SU-DHL-6 (cell line): ENCODE measurements around the gene CPZ.

Source experiments
- H2AFZ ChIP-seq: fragments of 200-600 bp; sonication (generic); 2 replicates; pipeline ENCODE4 v1.6.1; 2014; ENCODE audit warnings: low read depth, mild to moderate bottlenecking, moderate library complexity, mixed read lengths, antibody characterized with exemption, low read length; ENCODE audit not compliant: severe bottlenecking
- H3F3A ChIP-seq: fragments of 200-600 bp; shearing (Covaris generic); 2 replicates; pipeline ENCODE4 v1.6.0; 2016; ENCODE audit warnings: antibody characterized with exemption, mild to moderate bottlenecking; ENCODE audit not compliant: insufficient read depth
- H3K27ac ChIP-seq: fragments of 200-600 bp; sonication (generic); 2 replicates; pipeline ENCODE4 v1.5.1; 2016; ENCODE audit warnings: low read depth, mild to moderate bottlenecking, low read length, moderate library complexity, mixed read lengths
- H3K27me3 ChIP-seq: fragments of 200-600 bp; sonication (generic), shearing (Covaris generic); 2 replicates; pipeline ENCODE4 v1.6.0; 2014; ENCODE audit warnings: mild to moderate bottlenecking, low read length
- H3K36me3 ChIP-seq: fragments of 200-600 bp; sonication (generic); 2 replicates; pipeline ENCODE4 v1.6.1; 2014; ENCODE audit warnings: mild to moderate bottlenecking, low read length, mixed read lengths
- H3K4me2 ChIP-seq: fragments of 300-600, 200-600 bp; shearing (Covaris generic), sonication (generic); 2 replicates; pipeline ENCODE4 v1.6.0; 2014; ENCODE audit warnings: low read length, low read depth, mild to moderate bottlenecking; ENCODE audit not compliant: poor library complexity, severe bottlenecking
- H3K4me3 ChIP-seq: fragments of 200-600 bp; sonication (generic); 2 replicates; pipeline ENCODE4 v1.5.1; 2014; ENCODE audit warnings: antibody characterized with exemption, low read length, mild to moderate bottlenecking, mixed read lengths; ENCODE audit not compliant: insufficient read depth, poor library complexity, severe bottlenecking
- H3K79me2 ChIP-seq: fragments of 200-600 bp; sonication (generic); 2 replicates; pipeline ENCODE4 v1.6.1; 2014; ENCODE audit warnings: mild to moderate bottlenecking, low read length, moderate library complexity; ENCODE audit not compliant: insufficient read depth
- H3K9ac ChIP-seq: fragments of 200-600 bp; sonication (generic); 2 replicates; pipeline ENCODE4 v1.7.0; 2014; ENCODE audit warnings: mild to moderate bottlenecking, low read length
- H3K9me2 ChIP-seq: fragments of 200-600 bp; sonication (generic); replicated peaks from 2 replicates; pipeline ENCODE4 v1.6.1; 2014; ENCODE audit warnings: low read length; ENCODE audit not compliant: insufficient read depth
- H3K9me3 ChIP-seq: fragments of 200-600 bp; sonication (generic); 2 replicates; pipeline ENCODE4 v1.6.1; 2014; ENCODE audit warnings: low read length, mixed read lengths; ENCODE audit not compliant: insufficient read depth
- H4K20me1 ChIP-seq: fragments of 200-600 bp; sonication (generic); 2 replicates; pipeline ENCODE4 v1.6.1; 2014; ENCODE audit warnings: low read depth, mild to moderate bottlenecking, antibody characterized with exemption, low read length, moderate library complexity, mixed read lengths
- CTCF ChIP-seq: fragments of 200-600 bp; sonication (generic); IDR thresholded peaks from one replicate; pipeline ENCODE4 v1.5.1; 2017; ENCODE audit warnings: antibody characterized with exemption, mild to moderate bottlenecking, low read length, moderate library complexity; ENCODE audit not compliant: insufficient read depth, poor library complexity, severe bottlenecking
- EZH2phosphoT487 ChIP-seq: fragments of 200-600 bp; sonication (generic), shearing (Covaris generic); conservative IDR thresholded peaks from 2 replicates; pipeline ENCODE4 v1.6.1; 2018; ENCODE audit warnings: mild to moderate bottlenecking, antibody characterized with exemption, low read length, moderate library complexity, mixed read lengths

The CPZ gene

GRCh38 chr4:8546766-8547107 lies 45.8 kb upstream of the CPZ start:
- Histone ChIP-seq H3K27ac (no peak overlapping the region), H3K36me3 (no peaks in the 10 kb centered on the region), H2AFZ (no peak overlapping the region)

GRCh38 chr4:8547108-8547911 lies 45.3 kb upstream of the CPZ start:
- Histone ChIP-seq H3F3A (no peaks in the 10 kb centered on the region), H3K27ac (no peak overlapping the region), H3K4me3 (no peak overlapping the region), H3K9ac (no peak overlapping the region), H3K36me3 (no peaks in the 10 kb centered on the region), H3K27me3 (no peaks in the 10 kb centered on the region), H3K9me3 (no peaks in the 10 kb centered on the region), H4K20me1 (no peaks in the 10 kb centered on the region), H3K4me2 (no peak overlapping the region), H3K79me2 (no peaks in the 10 kb centered on the region), H2AFZ (no peak overlapping the region), H3K9me2 (no peaks in the 10 kb centered on the region)
- TF ChIP-seq CTCF (no peak), EZH2phosphoT487 (no peak)

More at GRCh38 chr4:8546766-8547107, 45.8 kb upstream of the CPZ start:
- TF ChIP-seq EZH2phosphoT487 (no peak), CTCF (no peak)
- H3K9ac ChIP-seq = no peak overlapping the region
- H3K4me2 ChIP-seq = no peak overlapping the region
- no peaks in the 10 kb centered on the region for H3K9me2 ChIP-seq
- H3K4me3 ChIP-seq = no peak overlapping the region
- H3K27me3 ChIP-seq = no peaks in the 10 kb centered on the region
- H3K79me2 ChIP-seq = no peaks in the 10 kb centered on the region
- H4K20me1 ChIP-seq = no peaks in the 10 kb centered on the region
- no peaks in the 10 kb centered on the region for H3K9me3 ChIP-seq
- no peaks in the 10 kb centered on the region for H3F3A ChIP-seq

- H3F3A ChIP-seq = no peaks in the 10 kb centered on the region
- H3K9me3 ChIP-seq = no peaks in the 10 kb centered on the region
- no peaks in the 10 kb centered on the region for H3K79me2 ChIP-seq
- H3K27me3 ChIP-seq = no peaks in the 10 kb centered on the region
- H3K4me2 ChIP-seq = no peak overlapping the region
- H3K36me3 ChIP-seq = no peaks in the 10 kb centered on the region
- no peak overlapping the region for H3K9ac ChIP-seq
- TF ChIP-seq EZH2phosphoT487 (no peak), CTCF (no peak)
- H3K4me3 ChIP-seq = no peak overlapping the region
- no peaks in the 10 kb centered on the region for H4K20me1 ChIP-seq
- H3K9me2 ChIP-seq = no peaks in the 10 kb centered on the region
- no peak overlapping the region for H3K27ac ChIP-seq
- no peak overlapping the region for H2AFZ ChIP-seq
Observed at GRCh38 chr4:8547912-8548730, 44.4 kb upstream of the CPZ start.
